ENCODE measurements around the gene TMEM61.

The TMEM61 gene

DNA sequence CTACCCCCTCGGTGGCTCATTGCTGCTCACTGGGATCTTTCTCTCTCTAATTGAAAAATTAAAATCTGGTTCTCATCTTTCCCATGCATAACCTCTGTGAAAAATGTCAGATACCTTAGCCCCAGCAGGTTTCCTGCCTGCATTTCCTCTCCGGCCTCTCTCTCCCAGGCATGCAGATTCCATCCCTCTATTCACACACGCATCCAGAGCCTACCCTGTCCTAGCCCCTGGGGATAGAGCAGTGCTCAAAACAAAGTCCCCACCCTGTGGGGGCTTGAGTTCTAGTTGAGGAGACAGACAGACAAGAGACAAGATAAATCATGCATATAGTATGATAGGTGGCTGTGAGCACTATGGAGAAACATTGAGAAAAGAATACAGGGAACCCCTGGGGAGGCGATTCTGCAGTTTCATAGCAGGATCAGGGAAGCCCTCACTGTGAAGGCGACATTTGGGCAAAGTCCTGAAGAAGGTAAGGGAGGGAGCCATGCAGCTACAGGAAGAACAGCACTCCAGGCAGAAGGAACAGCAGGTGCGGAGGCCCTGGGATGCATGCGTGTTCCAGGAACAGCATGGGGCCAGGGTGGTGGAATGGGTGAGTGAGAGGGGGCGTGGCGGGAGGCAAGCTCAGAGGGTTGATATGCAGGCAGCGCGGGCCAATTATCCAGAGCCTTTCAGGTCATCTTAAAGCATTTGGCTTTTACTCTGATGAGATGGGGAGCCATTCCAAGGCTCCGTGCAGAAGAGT lies 14.8 kb downstream of the TMEM61 start:
- Histone ChIP-seq H3K27me3 (no peaks in the 10 kb centered on the region), H3K9me3 (no peaks in the 10 kb centered on the region), H3K36me3 (no peaks in the 10 kb centered on the region), H3K4me3 (ENCODE audit: low read depth, low read length) (no peak overlapping the region), H3K4me1 (no peaks in the 10 kb centered on the region)
- TF ChIP-seq, protein P1, sequence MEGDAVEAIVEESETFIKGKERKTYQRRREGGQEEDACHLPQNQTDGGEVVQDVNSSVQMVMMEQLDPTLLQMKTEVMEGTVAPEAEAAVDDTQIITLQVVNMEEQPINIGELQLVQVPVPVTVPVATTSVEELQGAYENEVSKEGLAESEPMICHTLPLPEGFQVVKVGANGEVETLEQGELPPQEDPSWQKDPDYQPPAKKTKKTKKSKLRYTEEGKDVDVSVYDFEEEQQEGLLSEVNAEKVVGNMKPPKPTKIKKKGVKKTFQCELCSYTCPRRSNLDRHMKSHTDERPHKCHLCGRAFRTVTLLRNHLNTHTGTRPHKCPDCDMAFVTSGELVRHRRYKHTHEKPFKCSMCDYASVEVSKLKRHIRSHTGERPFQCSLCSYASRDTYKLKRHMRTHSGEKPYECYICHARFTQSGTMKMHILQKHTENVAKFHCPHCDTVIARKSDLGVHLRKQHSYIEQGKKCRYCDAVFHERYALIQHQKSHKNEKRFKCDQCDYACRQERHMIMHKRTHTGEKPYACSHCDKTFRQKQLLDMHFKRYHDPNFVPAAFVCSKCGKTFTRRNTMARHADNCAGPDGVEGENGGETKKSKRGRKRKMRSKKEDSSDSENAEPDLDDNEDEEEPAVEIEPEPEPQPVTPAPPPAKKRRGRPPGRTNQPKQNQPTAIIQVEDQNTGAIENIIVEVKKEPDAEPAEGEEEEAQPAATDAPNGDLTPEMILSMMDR (IDR thresholded peaks at IDR 0.05; ENCODE audit: low read depth, low read length), result no peak
- no peak for DNase-seq

DNA sequence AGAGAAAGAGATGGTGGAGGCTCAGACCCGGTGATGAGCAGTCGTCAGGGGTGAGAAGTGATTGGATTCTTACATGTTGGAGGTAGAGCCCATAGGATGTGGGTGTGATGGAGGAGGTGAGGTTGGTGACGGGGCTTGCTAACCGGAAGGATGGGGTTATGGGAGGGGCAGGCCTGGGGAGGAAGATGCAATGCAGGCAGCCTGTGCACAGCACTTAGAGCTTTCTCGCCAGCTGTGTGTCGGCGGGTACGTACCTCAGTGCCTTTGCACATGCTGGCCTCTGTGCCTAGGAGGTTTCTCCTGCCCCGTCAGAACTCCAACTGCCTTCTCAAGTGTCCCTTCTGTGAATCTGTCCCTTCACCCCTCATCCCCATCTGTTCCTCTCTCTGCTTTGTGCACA lies 15.4 kb downstream of the TMEM61 start:
- no peaks in the 10 kb centered on the region for H3K36me3 ChIP-seq
- H3K4me1 ChIP-seq, result no peaks in the 10 kb centered on the region
- no peak for DNase-seq
- no peaks in the 10 kb centered on the region for H3K27me3 ChIP-seq
- TF ChIP-seq, protein P1 (IDR thresholded peaks at IDR 0.05; ENCODE audit: low read depth, low read length), result no peak
- H3K9me3 ChIP-seq, result no peaks in the 10 kb centered on the region
- H3K4me3 ChIP-seq (ENCODE audit: low read depth, low read length), result no peak overlapping the region

DNA sequence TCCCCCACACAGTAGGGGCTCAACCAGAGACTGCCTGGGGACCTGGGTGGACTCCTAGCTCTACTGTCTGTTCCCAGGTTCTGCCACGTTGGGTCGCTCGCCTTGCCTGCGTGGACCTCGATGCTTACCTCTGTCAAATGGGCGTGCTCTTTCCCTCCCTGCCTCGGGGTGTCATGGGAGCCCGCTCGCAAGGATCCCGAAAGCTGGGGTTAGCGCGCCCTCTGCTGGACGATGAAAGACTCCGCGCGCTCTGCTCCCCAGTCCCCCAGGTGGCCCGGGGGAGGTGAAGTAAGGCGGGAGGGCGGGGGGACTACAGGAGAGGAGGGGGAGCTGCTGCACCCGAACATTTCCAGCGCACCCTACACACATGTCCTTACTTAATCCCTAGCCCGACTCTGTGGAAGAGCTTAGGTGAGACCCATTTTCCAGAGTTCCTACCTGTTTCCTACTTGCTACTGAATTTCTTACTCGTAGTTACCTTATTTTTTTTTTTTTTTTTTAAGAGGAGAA lies 16.0 kb downstream of the TMEM61 start:
- H3K4me3 ChIP-seq (ENCODE audit: low read depth, low read length), result no peak overlapping the region
- no peaks in the 10 kb centered on the region for H3K27me3 ChIP-seq
- no peaks in the 10 kb centered on the region for H3K36me3 ChIP-seq
- TF ChIP-seq, protein P1 (IDR thresholded peaks at IDR 0.05; ENCODE audit: low read depth, low read length), result peak; percentile 54
- H3K9me3 ChIP-seq, result no peaks in the 10 kb centered on the region
- no peaks in the 10 kb centered on the region for H3K4me1 ChIP-seq
- peak; percentile 61 for DNase-seq

DNA sequence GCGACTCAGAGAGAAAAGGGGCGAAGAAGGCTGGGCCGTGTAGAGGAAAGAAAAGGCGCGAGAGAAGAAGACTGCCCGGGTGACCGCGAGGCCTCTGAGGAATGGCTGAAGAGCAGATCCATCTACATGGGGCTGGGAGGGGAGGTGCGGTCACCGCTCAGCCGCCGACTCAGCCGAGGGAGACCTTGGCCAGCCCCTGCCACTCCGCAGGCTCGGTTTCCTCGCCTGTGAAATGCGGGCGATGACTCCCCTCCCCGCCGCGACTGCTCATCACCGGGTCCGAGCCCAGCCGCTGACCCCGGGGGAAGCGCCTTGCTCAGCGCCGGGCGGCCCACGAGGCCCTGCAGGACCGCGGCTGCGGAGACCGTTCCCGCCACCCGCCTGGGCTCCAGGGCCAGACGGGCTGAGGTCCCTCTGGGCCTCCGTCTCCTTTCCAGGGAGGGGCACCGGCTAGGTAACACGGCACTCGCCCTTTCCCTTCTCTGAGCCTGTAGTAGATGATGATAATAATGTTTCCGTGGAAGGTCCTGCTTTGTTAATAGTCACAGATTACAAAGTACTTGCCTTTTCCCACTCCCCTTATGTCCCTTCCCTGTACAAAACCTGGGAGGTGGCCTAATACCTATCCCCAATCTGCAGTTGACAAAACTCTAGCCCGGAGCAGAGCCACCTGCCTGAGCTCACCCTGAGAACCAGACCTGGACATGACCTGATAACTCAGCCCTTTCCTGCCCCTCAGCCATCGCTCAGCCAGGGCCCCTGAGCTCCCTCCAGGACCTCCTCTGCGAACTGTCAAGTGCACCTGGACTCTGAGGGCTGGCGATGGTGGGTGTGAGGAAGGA lies 16.7 kb downstream of the TMEM61 start:
- no peak overlapping the region for H3K4me3 ChIP-seq (ENCODE audit: low read depth, low read length)

DNA sequence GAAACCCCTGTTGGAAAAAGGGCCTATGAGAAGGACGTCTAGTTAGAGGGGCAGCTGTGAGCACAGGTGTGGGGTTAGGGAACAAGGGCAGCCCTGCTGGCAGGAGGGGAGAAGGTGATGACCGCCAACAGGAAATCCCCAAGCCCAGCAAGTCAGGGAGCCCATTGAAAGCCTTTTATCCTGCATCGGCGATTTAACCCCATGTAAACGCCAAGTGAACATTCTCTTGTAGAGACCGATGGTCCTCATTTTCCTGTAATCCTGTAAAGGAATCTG lies 17.2 kb downstream of the TMEM61 start:
- no peaks in the 10 kb centered on the region for H3K4me1 ChIP-seq
- no peaks in the 10 kb centered on the region for H3K27me3 ChIP-seq
- no peak for DNase-seq
- no peaks in the 10 kb centered on the region for H3K36me3 ChIP-seq
- TF ChIP-seq, protein P1 (IDR thresholded peaks at IDR 0.05; ENCODE audit: low read depth, low read length), result no peak
- no peak overlapping the region for H3K4me3 ChIP-seq (ENCODE audit: low read depth, low read length)
- H3K9me3 ChIP-seq, result no peaks in the 10 kb centered on the region

More for the DNA sequence above, 16.7 kb downstream of the TMEM61 start:
- H3K36me3 ChIP-seq, result no peaks in the 10 kb centered on the region
- no peaks in the 10 kb centered on the region for H3K27me3 ChIP-seq
- TF ChIP-seq, protein P1 (IDR thresholded peaks at IDR 0.05; ENCODE audit: low read depth, low read length), result no peak
- no peak for DNase-seq
- no peaks in the 10 kb centered on the region for H3K4me1 ChIP-seq
- no peaks in the 10 kb centered on the region for H3K9me3 ChIP-seq

DNA sequence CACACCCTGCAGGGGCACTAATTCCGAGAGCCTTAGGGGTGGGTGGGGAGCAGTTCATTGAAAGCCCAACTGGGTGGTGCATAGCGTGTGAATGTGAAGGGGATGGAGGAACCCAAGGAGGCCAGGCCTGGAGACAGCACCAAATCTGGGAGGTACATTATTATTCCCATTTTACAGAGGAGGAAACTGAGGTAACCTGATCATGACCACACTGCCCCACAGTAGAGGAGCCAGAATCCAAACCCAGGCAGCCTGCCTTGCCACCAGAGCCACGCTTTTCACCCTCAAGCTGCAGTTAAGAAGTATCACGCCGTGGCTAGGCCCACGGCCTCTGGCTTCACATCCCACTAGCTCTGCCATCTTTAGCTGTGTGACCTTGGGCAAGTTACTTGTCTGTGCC lies 17.7 kb downstream of the TMEM61 start:
- H3K36me3 ChIP-seq, result no peaks in the 10 kb centered on the region
- H3K4me3 ChIP-seq (ENCODE audit: low read depth, low read length), result no peak overlapping the region
- TF ChIP-seq, protein P1 (IDR thresholded peaks at IDR 0.05; ENCODE audit: low read depth, low read length), result no peak
- no peaks in the 10 kb centered on the region for H3K4me1 ChIP-seq
- no peaks in the 10 kb centered on the region for H3K9me3 ChIP-seq
- H3K27me3 ChIP-seq, result no peaks in the 10 kb centered on the region
- no peak for DNase-seq
